ENCODE results near the gene PEX5L. TPM values are rescaled to one million over a fixed set of nuclear protein-coding genes. Genes with fewer than 3 reads are reported as not detected.

PEX5L gene
- total RNA-seq, 1 experiment from 2014 or later, result 3.2 TPM

DNA sequence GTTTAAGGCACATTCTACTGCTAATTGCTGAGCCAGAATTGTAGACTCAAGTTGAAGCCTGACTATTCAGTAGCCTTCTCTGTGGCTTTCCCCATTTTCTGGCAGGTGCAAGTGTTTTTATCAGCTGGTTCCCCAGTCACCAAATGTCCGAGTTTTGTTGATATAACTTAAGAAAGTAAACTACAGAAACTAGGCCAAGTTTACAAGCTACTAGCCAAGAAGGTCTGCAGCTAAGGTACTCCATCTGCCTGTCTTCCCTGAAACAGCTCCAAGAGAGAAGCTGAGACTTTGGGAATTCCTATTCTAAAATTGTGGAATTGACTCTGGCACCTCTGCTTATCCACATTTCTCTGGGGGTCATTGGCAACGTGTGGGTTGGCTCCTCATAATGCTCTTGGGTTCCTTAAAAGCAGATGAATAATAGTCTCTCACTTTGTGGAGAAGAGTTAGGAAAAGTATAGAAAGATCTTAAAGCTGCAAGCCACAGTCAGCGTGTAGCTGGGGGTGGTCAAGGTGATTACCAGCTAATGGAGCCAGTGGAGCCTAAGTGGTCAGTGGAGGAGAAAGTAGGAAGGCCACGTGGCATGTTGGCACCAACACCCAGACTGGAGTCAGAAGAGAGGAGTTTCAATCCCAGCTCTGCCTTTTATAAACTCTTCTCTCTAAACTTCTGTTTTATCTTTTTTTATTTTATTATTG is 128.8 kb downstream of the PEX5L start:
- POLR2A ChIA-PET, result no interaction called here
- DNase-seq (ENCODE audit: low spot score), result no peak
- no peaks in the 10 kb centered on the region for H3K27me3 Mint-ChIP-seq (ENCODE audit: low read depth)
- H3K9me3 Mint-ChIP-seq, result no peaks in the 10 kb centered on the region
- H3K4me3 Mint-ChIP-seq, result no peak overlapping the region
- CTCF ChIA-PET, result interaction anchor here (1.1 kb wide), 1 partner anchor 56 kb away, joined by 3 read pairs; no protein-coding TSS in a partner anchor
- H3K27ac Mint-ChIP-seq, result no peak overlapping the region
- H3K36me3 Mint-ChIP-seq, result no peaks in the 10 kb centered on the region
- no peak for ATAC-seq
- no peaks in the 10 kb centered on the region for H3K4me1 Mint-ChIP-seq
- TF ChIP-seq, protein P1, sequence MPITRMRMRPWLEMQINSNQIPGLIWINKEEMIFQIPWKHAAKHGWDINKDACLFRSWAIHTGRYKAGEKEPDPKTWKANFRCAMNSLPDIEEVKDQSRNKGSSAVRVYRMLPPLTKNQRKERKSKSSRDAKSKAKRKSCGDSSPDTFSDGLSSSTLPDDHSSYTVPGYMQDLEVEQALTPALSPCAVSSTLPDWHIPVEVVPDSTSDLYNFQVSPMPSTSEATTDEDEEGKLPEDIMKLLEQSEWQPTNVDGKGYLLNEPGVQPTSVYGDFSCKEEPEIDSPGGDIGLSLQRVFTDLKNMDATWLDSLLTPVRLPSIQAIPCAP (CRISPR knock-in tag; IDR thresholded peaks at IDR 0.05), result no peak
- no peak for TF ChIP-seq TEAD4 (CRISPR knock-in tag; IDR thresholded peaks at IDR 0.05)
- TF ChIP-seq ZNF232 (CRISPR knock-in tag; IDR thresholded peaks at IDR 0.05), result no peak
- no peak for TF ChIP-seq FOXK1 (CRISPR knock-in tag; IDR thresholded peaks at IDR 0.05)
- TF ChIP-seq MXD4 (CRISPR knock-in tag; IDR thresholded peaks at IDR 0.05; ENCODE audit: borderline replicate concordance), result no peak
- no peak for TF ChIP-seq HMGA2 (CRISPR knock-in tag; IDR thresholded peaks at IDR 0.05)
- TF ChIP-seq, protein P2, sequence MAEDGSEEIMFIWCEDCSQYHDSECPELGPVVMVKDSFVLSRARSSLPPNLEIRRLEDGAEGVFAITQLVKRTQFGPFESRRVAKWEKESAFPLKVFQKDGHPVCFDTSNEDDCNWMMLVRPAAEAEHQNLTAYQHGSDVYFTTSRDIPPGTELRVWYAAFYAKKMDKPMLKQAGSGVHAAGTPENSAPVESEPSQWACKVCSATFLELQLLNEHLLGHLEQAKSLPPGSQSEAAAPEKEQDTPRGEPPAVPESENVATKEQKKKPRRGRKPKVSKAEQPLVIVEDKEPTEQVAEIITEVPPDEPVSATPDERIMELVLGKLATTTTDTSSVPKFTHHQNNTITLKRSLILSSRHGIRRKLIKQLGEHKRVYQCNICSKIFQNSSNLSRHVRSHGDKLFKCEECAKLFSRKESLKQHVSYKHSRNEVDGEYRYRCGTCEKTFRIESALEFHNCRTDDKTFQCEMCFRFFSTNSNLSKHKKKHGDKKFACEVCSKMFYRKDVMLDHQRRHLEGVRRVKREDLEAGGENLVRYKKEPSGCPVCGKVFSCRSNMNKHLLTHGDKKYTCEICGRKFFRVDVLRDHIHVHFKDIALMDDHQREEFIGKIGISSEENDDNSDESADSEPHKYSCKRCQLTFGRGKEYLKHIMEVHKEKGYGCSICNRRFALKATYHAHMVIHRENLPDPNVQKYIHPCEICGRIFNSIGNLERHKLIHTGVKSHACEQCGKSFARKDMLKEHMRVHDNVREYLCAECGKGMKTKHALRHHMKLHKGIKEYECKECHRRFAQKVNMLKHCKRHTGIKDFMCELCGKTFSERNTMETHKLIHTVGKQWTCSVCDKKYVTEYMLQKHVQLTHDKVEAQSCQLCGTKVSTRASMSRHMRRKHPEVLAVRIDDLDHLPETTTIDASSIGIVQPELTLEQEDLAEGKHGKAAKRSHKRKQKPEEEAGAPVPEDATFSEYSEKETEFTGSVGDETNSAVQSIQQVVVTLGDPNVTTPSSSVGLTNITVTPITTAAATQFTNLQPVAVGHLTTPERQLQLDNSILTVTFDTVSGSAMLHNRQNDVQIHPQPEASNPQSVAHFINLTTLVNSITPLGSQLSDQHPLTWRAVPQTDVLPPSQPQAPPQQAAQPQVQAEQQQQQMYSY (CRISPR knock-in tag; IDR thresholded peaks at IDR 0.05), result no peak
- TF ChIP-seq ZNF219 (CRISPR knock-in tag; IDR thresholded peaks at IDR 0.05; ENCODE audit: borderline replicate concordance), result no peak
- TF ChIP-seq, protein P3, sequence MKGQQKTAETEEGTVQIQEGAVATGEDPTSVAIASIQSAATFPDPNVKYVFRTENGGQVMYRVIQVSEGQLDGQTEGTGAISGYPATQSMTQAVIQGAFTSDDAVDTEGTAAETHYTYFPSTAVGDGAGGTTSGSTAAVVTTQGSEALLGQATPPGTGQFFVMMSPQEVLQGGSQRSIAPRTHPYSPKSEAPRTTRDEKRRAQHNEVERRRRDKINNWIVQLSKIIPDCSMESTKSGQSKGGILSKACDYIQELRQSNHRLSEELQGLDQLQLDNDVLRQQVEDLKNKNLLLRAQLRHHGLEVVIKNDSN (CRISPR knock-in tag; IDR thresholded peaks at IDR 0.05), result no peak
- TF ChIP-seq GTF2I (CRISPR knock-in tag; conservative IDR thresholded peaks at IDR 0.05), result no peak
- TF ChIP-seq, protein P4, sequence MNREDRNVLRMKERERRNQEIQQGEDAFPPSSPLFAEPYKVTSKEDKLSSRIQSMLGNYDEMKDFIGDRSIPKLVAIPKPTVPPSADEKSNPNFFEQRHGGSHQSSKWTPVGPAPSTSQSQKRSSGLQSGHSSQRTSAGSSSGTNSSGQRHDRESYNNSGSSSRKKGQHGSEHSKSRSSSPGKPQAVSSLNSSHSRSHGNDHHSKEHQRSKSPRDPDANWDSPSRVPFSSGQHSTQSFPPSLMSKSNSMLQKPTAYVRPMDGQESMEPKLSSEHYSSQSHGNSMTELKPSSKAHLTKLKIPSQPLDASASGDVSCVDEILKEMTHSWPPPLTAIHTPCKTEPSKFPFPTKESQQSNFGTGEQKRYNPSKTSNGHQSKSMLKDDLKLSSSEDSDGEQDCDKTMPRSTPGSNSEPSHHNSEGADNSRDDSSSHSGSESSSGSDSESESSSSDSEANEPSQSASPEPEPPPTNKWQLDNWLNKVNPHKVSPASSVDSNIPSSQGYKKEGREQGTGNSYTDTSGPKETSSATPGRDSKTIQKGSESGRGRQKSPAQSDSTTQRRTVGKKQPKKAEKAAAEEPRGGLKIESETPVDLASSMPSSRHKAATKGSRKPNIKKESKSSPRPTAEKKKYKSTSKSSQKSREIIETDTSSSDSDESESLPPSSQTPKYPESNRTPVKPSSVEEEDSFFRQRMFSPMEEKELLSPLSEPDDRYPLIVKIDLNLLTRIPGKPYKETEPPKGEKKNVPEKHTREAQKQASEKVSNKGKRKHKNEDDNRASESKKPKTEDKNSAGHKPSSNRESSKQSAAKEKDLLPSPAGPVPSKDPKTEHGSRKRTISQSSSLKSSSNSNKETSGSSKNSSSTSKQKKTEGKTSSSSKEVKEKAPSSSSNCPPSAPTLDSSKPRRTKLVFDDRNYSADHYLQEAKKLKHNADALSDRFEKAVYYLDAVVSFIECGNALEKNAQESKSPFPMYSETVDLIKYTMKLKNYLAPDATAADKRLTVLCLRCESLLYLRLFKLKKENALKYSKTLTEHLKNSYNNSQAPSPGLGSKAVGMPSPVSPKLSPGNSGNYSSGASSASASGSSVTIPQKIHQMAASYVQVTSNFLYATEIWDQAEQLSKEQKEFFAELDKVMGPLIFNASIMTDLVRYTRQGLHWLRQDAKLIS (CRISPR knock-in tag; IDR thresholded peaks at IDR 0.05; ENCODE audit: borderline replicate concordance), result no peak
- TF ChIP-seq, protein P5, sequence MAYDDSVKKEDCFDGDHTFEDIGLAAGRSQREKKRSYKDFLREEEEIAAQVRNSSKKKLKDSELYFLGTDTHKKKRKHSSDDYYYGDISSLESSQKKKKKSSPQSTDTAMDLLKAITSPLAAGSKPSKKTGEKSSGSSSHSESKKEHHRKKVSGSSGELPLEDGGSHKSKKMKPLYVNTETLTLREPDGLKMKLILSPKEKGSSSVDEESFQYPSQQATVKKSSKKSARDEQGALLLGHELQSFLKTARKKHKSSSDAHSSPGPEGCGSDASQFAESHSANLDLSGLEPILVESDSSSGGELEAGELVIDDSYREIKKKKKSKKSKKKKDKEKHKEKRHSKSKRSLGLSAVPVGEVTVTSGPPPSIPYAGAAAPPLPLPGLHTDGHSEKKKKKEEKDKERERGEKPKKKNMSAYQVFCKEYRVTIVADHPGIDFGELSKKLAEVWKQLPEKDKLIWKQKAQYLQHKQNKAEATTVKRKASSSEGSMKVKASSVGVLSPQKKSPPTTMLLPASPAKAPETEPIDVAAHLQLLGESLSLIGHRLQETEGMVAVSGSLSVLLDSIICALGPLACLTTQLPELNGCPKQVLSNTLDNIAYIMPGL (CRISPR knock-in tag; IDR thresholded peaks at IDR 0.05), result no peak
- TF ChIP-seq FOXJ3 (CRISPR knock-in tag; IDR thresholded peaks at IDR 0.05; ENCODE audit: borderline replicate concordance), result no peak
- TF ChIP-seq, protein P6, sequence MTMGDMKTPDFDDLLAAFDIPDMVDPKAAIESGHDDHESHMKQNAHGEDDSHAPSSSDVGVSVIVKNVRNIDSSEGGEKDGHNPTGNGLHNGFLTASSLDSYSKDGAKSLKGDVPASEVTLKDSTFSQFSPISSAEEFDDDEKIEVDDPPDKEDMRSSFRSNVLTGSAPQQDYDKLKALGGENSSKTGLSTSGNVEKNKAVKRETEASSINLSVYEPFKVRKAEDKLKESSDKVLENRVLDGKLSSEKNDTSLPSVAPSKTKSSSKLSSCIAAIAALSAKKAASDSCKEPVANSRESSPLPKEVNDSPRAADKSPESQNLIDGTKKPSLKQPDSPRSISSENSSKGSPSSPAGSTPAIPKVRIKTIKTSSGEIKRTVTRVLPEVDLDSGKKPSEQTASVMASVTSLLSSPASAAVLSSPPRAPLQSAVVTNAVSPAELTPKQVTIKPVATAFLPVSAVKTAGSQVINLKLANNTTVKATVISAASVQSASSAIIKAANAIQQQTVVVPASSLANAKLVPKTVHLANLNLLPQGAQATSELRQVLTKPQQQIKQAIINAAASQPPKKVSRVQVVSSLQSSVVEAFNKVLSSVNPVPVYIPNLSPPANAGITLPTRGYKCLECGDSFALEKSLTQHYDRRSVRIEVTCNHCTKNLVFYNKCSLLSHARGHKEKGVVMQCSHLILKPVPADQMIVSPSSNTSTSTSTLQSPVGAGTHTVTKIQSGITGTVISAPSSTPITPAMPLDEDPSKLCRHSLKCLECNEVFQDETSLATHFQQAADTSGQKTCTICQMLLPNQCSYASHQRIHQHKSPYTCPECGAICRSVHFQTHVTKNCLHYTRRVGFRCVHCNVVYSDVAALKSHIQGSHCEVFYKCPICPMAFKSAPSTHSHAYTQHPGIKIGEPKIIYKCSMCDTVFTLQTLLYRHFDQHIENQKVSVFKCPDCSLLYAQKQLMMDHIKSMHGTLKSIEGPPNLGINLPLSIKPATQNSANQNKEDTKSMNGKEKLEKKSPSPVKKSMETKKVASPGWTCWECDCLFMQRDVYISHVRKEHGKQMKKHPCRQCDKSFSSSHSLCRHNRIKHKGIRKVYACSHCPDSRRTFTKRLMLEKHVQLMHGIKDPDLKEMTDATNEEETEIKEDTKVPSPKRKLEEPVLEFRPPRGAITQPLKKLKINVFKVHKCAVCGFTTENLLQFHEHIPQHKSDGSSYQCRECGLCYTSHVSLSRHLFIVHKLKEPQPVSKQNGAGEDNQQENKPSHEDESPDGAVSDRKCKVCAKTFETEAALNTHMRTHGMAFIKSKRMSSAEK (CRISPR knock-in tag; IDR thresholded peaks at IDR 0.05; ENCODE audit: borderline replicate concordance), result no peak
- TF ChIP-seq, protein P7, sequence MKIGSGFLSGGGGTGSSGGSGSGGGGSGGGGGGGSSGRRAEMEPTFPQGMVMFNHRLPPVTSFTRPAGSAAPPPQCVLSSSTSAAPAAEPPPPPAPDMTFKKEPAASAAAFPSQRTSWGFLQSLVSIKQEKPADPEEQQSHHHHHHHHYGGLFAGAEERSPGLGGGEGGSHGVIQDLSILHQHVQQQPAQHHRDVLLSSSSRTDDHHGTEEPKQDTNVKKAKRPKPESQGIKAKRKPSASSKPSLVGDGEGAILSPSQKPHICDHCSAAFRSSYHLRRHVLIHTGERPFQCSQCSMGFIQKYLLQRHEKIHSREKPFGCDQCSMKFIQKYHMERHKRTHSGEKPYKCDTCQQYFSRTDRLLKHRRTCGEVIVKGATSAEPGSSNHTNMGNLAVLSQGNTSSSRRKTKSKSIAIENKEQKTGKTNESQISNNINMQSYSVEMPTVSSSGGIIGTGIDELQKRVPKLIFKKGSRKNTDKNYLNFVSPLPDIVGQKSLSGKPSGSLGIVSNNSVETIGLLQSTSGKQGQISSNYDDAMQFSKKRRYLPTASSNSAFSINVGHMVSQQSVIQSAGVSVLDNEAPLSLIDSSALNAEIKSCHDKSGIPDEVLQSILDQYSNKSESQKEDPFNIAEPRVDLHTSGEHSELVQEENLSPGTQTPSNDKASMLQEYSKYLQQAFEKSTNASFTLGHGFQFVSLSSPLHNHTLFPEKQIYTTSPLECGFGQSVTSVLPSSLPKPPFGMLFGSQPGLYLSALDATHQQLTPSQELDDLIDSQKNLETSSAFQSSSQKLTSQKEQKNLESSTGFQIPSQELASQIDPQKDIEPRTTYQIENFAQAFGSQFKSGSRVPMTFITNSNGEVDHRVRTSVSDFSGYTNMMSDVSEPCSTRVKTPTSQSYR (CRISPR knock-in tag; IDR thresholded peaks at IDR 0.05), result no peak
- TF ChIP-seq, protein P8, sequence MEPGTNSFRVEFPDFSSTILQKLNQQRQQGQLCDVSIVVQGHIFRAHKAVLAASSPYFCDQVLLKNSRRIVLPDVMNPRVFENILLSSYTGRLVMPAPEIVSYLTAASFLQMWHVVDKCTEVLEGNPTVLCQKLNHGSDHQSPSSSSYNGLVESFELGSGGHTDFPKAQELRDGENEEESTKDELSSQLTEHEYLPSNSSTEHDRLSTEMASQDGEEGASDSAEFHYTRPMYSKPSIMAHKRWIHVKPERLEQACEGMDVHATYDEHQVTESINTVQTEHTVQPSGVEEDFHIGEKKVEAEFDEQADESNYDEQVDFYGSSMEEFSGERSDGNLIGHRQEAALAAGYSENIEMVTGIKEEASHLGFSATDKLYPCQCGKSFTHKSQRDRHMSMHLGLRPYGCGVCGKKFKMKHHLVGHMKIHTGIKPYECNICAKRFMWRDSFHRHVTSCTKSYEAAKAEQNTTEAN (CRISPR knock-in tag; IDR thresholded peaks at IDR 0.05), result no peak
- no peak for TF ChIP-seq JAZF1 (CRISPR knock-in tag; IDR thresholded peaks at IDR 0.05)

Data from WTC11 (cell line).